ENCODE measurements around the gene PPAN.

Gene PPAN

DNA sequence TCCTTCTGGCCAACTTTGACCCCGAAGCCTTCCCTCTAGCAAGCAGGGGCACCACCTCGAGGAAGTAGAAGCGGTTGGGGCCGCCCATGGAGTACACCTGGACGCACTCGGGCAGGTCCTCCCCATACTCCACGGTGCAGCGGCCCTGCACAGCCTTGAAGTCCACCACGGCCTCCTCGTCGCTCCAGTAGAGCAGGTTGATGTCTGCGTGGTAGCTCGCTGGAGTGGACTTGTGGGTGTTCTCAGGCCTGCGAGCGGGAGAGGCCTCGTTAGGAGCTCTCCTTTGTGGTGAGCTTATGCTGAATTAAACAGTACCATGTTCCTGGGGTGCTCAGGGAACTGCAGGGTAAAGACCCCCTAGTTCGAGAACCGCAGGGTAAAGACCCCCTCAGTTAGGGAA, 35.8 kb downstream of the PPAN start:
- DNase-seq, result no peak

DNA sequence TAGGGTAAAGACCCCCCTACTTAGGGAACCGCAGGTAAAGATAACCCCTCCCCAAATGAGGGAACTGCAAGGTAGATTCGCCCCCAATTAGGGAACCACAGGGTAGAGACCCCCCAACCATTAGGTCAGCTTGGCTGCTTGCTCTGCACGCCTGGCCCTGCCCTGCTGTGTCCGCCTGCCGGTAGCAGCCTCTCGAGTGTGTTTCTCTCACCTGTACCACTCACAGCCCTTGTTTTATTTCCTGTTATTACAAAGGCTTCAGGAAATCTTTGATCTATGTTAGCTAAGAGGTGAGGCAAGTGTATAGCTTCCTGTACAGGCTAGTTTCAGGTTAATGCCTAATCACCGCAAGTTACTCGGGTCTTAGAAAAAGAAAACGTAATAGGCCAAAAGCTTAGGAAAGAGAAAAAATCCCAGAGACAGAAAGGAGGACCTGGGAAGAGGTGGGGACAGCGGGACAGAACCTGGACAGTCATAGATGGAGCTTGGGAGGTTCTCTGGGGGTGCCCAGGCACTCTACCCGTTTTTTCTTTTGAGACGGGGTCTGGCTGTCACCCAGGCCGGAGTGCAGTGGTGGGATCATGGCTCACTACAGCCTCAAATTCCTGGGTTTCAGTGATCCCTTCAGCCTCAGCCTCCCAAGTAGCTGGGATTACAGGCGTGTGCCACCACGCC, 36.7 kb downstream of the PPAN start:
- DNase-seq, result no peak

GRCh38 chr19:10143681-10144080, 37.5 kb downstream of the PPAN start:
- DNase-seq, result no peak

GRCh38 chr19:10144361-10144760, 38.2 kb downstream of the PPAN start:
- no peak for DNase-seq

DNA sequence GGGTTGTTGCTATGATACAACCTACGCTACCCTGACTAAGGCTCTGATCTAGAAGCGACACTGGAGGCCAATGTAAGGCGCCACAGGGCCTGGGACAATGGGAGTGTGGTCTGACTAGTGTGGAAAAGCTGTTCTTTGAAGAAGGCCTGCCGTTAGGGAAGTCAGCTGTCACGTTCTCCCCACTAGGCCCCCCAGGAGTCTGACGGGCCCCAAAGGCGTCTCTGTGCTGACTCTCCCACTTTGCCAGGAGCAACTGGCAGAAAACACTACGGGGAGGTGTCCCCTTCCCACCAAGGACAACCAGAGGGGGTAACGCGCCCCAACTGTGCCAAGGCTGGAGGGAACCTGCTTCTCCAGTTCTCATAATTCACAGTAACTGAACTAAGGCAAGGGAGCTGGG, 38.9 kb downstream of the PPAN start:
- no peak for DNase-seq

DNA sequence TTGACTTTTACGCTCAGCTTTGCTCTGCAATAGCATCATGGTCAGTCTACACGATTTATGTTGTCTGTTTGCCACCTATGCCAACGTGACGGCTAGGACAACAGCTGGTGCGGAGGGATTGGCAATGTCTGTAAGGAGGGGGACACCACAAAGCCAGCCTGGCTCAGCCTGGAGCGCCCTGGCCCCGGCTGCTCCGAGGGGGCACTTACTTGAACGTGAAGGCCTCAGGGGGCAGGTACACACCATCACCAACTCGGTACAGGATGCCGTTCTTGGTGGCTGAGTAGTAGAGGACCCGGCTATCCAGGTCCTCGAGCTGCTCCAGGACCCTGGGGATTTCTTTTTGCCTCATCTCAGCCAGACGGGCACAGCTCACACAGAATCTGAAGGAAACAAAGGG, 40.0 kb downstream of the PPAN start:
- DNase-seq, result no peak

DNA sequence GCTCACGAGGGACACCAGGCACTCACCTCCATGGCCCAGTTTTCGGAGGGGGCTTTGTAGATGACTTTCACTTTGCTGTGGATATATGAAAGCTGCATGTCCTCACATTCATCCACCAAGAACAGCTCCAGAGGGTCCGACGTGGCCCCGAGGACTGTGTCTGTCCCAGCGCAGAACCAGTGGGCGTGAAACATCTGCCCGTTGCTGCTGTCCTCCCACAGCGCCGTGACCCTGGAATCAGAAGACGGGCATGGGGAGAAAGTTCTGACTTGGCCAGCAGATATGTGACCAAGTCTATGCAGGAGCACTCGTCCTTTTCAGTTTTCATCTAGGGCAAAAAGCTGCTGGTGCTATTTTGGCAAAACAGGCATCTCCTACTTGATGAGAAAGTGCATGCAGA, 43.3 kb downstream of the PPAN start:
- no peak for DNase-seq

DNA sequence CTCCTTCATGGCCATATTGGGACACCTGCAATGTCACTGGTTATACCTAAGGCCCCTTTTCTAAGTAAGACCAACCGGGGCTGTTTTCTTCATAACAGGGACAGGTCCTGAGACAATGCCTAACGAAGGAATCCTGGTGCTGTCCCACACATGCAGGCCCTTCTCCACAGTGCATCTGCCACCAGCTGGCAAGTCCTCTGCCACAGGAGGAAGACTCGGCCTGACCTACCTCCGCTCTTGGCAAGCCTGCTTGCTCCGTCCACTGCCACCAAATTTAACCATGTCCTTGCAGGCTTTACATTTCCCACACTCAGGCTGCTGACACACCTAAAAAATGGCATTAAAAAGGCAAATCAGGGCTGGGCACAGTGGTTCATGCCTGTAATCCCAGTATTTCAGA, 45.4 kb downstream of the PPAN start:
- DNase-seq, result no peak

- DNase-seq, result no peak
Measured at GRCh38 chr19:10152100-10152499, 45.9 kb downstream of the PPAN start.

DNA sequence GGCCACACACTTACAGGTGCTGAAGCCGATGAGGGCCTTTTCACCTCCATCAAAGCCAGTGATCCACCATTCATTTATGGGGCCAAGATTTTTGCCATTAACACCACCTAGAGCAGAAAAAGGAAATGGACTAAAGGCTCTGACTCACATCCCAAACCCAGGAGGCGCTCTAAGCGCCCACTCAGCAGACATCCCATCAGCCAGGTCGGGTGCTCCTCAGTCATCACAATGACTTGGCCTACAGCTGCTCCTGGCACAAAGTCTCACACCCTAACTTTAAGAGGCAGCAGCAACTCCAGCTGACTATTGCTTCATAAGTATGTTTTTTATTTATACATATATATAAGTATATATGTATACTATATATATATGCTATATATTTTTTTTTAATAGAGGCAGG, 49.7 kb downstream of the PPAN start:
- no peak for DNase-seq

DNA sequence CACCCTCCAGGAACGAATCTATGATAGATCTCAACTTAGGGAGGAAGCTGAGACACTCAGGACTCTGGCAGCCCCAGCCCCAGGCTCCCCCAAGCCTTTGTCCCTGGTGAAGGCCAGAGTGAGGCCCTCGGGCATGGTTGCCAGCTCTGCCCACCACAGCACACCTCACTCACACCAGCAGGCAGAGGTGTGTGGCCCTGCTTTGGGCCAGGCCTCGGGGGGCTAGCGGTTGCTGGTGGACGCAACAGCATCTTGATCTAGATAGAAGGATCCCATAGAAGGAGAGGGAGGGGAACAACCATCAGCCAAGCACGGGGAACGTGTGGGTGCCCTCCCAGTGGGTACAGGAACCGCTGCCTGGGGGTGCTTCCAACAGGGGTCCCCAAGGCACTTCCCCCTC, 51.9 kb downstream of the PPAN start:
- no peak for DNase-seq

DNA sequence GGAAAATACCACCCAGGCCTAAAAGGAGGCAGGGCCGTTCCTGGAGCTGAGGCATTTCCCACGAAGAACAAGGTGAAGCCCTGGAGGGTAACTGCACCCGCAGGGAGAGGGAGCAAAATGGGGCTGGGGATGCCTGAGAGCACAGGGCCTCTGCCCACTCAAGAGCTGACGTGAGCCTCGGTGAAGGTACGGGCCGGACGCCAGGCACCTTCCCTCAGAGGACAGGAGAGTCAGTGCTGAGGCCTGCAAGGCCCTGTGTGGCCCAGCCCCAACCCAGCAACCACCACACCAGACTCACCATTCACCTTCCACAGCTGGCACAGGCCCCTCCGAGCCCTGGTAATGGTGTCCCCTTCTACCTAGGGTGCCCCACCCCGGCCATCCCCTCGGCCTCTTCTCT, 52.3 kb downstream of the PPAN start:
- no peak for DNase-seq

DNA sequence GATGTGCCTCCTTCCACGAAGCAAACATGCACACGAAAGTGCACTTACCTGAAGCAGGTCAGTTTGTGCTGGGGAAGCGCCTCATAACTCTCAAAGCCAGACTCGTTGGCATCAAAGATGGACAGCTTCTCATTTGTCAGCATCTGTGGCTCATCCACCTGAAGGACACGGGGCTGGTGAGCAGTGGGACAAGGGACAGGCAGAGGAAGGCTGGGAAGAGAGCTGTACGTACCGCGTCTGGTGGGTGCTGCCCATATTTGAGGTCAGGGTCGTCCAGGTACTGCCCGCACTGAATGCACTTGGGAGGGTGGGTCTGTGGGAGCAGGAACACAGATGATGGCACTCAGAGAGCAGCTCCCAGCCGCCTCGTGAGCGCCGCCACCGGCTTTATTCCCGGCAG, 53.4 kb downstream of the PPAN start:
- DNase-seq, result no peak

Measured in hematopoietic multipotent progenitor cell treated with erythropoietin and hydrocortisone succinate and interleukin-3 and kit ligand, for 4 days (in vitro differentiated cells).